Raji (cell line): Measurements from ENCODE around the gene CCDC54.

Experiments
- POLR2A ChIP-seq: IDR thresholded peaks from 2 replicates; pipeline ENCODE4 v1.6.1; 2011; ENCODE audit warnings: low read depth, low read length, control low read depth; ENCODE audit not compliant: insufficient read depth

Gene CCDC54

GRCh38 chr3:107377151-107377550, at the start of gene CCDC54:
TSS of gene CCDC54 (plus strand) at chr3:107377439. CDS start at chr3:107377588, 149 bp downstream.
- TF ChIP-seq POLR2A, result no peak

- TF ChIP-seq POLR2A, result no peak
Measured at GRCh38 chr3:107328069-107328468, 49.2 kb upstream of the CCDC54 start.

- TF ChIP-seq POLR2A, result no peak
Measured at GRCh38 chr3:107329088-107329487, 48.2 kb upstream of the CCDC54 start.

GRCh38 chr3:107344722-107345121, 32.5 kb upstream of the CCDC54 start:
- TF ChIP-seq POLR2A, result no peak

- TF ChIP-seq POLR2A, result no peak
Measured at GRCh38 chr3:107345822-107346405, 31.3 kb upstream of the CCDC54 start.

- TF ChIP-seq POLR2A, result no peak
Measured at GRCh38 chr3:107346564-107346963, 30.7 kb upstream of the CCDC54 start.

GRCh38 chr3:107347751-107348150, 29.5 kb upstream of the CCDC54 start:
- TF ChIP-seq POLR2A, result no peak

GRCh38 chr3:107356706-107357105, 20.5 kb upstream of the CCDC54 start:
- TF ChIP-seq POLR2A, result no peak

GRCh38 chr3:107361633-107362032, 15.6 kb upstream of the CCDC54 start:
- no peak for TF ChIP-seq POLR2A

- no peak for TF ChIP-seq POLR2A
Measured at GRCh38 chr3:107365051-107365450, 12.2 kb upstream of the CCDC54 start.

GRCh38 chr3:107366766-107367165, 10.5 kb upstream of the CCDC54 start:
- no peak for TF ChIP-seq POLR2A

- TF ChIP-seq POLR2A, result no peak
Measured at GRCh38 chr3:107367353-107367752, 9.9 kb upstream of the CCDC54 start.

GRCh38 chr3:107368654-107369398, 8.4 kb upstream of the CCDC54 start:
- no peak for TF ChIP-seq POLR2A

GRCh38 chr3:107369791-107370190, 7.4 kb upstream of the CCDC54 start:
- no peak for TF ChIP-seq POLR2A

GRCh38 chr3:107370907-107371306, 6.3 kb upstream of the CCDC54 start:
- TF ChIP-seq POLR2A, result no peak

- TF ChIP-seq POLR2A, result no peak
Measured at GRCh38 chr3:107372506-107372905, 4.7 kb upstream of the CCDC54 start.

GRCh38 chr3:107373896-107374295, 3.3 kb upstream of the CCDC54 start:
- no peak for TF ChIP-seq POLR2A
